Brain microvascular endothelial cell (primary cell): Measurements from ENCODE around the gene BRME1.
"Not testable (repeated sequence)": the region's sequence is repeated elsewhere in the genome, so short reads cannot be mapped to it uniquely, and the experiment has no call there.

Experiments
- DNase-seq: peaks from one replicate; pipeline ENCODE4 v3.0.0-alpha.2; 2020
- H3K27ac ChIP-seq: fragments of 250-450 bp; sonication (Bioruptor Pico); 2 replicates; pipeline ENCODE4 v1.5.1; 2020; ENCODE audit warnings: mild to moderate bottlenecking, moderate library complexity
- H3K27me3 ChIP-seq: fragments of 250-450 bp; sonication (Bioruptor Pico); replicated peaks from 2 replicates; pipeline ENCODE4 v1.5.1; 2020; ENCODE audit warnings: mild to moderate bottlenecking
- H3K36me3 ChIP-seq: fragments of 250-450 bp; sonication (Bioruptor Pico); replicated peaks from 2 replicates; pipeline ENCODE4 v1.5.1; 2020; ENCODE audit warnings: mild to moderate bottlenecking
- H3K4me3 ChIP-seq: 2 replicates; pipeline ENCODE4 v1.5.1; 2011; ENCODE audit warnings: low read depth, mild to moderate bottlenecking, control low read depth, low read length, moderate library complexity
- in situ Hi-C: cut with HindIII; loops from 2 replicates; pipeline ENCODE4 v1.10.0; 2017; ENCODE audit warnings: low sequenced_read_pairs, low pct_ligation_motif_present
- TF ChIP-seq, protein P1 (sequence below): IDR thresholded peaks from 2 replicates; pipeline ENCODE4 v1.5.1; 2011; ENCODE audit warnings: low read depth, mild to moderate bottlenecking, moderate library complexity, low read length, control low read depth, inconsistent platforms; ENCODE audit errors: missing control alignments

BRME1 gene

DNA sequence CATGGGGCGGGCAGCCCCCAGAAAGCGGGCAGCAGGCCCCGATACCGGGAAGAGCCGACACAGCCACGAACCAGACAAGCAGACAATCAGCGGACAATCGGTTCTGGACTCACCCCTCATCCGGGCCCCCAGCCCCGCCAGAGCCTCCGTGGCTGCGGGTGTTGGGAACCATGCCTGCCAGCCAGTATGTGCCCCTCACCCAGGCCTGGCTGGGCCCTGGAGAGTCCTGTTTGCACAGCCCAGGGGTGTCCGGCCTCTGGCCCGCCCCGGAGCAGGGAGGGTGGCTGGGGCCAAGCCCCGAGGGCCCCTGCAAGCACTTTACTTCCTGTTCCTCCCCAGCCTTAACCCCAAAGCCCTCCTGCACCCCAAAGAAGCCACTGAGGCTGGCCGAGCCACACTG lies 24.5 kb upstream of the BRME1 start:
- TF ChIP-seq, protein P1, sequence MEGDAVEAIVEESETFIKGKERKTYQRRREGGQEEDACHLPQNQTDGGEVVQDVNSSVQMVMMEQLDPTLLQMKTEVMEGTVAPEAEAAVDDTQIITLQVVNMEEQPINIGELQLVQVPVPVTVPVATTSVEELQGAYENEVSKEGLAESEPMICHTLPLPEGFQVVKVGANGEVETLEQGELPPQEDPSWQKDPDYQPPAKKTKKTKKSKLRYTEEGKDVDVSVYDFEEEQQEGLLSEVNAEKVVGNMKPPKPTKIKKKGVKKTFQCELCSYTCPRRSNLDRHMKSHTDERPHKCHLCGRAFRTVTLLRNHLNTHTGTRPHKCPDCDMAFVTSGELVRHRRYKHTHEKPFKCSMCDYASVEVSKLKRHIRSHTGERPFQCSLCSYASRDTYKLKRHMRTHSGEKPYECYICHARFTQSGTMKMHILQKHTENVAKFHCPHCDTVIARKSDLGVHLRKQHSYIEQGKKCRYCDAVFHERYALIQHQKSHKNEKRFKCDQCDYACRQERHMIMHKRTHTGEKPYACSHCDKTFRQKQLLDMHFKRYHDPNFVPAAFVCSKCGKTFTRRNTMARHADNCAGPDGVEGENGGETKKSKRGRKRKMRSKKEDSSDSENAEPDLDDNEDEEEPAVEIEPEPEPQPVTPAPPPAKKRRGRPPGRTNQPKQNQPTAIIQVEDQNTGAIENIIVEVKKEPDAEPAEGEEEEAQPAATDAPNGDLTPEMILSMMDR = no peak
- H3K4me3 ChIP-seq = no peak overlapping the region

DNA sequence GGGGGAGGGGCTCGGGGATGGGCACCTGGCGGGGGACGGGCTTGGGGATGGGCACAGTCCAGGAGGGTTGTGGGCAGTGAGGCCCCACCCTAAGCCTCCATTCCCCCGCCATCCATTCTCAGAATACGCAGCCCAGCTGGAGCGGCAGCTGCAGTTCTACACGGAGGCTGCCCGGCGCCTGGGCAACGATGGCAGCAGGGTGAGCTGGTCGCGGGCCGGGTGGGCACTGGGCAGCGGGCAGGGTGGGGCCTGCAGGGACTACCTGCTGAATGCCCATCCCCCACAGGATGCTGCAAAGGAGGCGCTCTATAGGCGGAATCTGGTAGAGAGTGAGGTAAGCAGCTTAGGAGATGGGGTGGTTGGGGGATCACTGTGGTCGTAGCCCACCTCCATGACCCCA lies 24.0 kb upstream of the BRME1 start:
- Histone ChIP-seq H3K27ac (no peak overlapping the region), H3K27me3 (no peaks in the 10 kb centered on the region), H3K4me3 (no peak overlapping the region), H3K36me3 (peaks cover 4% of the 10 kb centered on the region)
- TF ChIP-seq, protein P1 = no peak
- DNase-seq = no peak
- in situ Hi-C loops = no loop called here

More for the DNA sequence above, 24.5 kb upstream of the BRME1 start:
- no peak for DNase-seq
- Histone ChIP-seq H3K36me3 (peaks cover 2% of the 10 kb centered on the region), H3K27ac (no peak overlapping the region), H3K27me3 (no peaks in the 10 kb centered on the region)
- in situ Hi-C loops = no loop called here

DNA sequence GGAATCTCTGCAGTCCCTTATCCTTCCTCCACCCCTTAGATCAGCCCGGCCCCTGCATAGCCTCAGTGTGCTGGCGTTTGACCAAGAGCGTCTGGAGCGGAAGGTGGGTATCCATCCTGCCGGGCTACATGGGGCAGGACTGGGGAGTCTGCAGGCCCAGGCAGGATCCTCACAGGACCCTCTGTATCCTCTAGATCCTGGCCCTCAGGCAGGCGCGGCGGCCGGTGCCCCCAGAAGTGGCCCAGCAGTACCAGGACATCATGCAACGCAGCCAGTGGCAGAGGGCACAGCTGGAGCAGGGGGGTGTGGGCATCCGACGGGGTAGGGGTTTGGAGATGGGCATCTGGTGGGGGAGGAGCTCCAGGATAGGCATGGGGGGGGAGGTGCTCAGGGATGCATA lies 23.4 kb upstream of the BRME1 start:
- H3K27ac ChIP-seq = no peak overlapping the region
- in situ Hi-C loops = no loop called here
- TF ChIP-seq, protein P1 = no peak
- H3K36me3 ChIP-seq = peaks cover 8% of the 10 kb centered on the region
- no peak for DNase-seq
- H3K27me3 ChIP-seq = no peaks in the 10 kb centered on the region
- H3K4me3 ChIP-seq = no peak overlapping the region

DNA sequence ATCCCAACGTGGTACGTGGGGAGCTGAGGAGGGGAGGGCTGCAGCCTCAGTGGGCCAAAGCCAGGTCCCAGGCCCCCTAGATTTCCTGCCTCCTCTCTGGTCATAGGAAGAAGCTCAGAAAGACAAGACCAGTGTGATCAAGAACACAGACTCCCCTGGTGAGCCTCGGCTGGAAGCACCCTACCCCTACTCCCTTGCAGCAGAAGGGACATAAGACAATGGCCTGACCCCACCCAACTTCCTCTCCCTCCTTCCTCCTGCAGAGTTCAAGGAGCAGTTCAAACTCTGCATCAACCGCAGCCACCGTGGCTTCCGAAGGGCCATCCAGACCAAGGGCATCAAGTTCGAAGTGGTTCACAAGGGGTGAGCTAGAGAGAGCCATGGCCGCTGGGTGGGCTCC lies 20.8 kb upstream of the BRME1 start:
- H3K4me3 ChIP-seq = no peak overlapping the region
- H3K27me3 ChIP-seq = no peaks in the 10 kb centered on the region
- peaks cover 25% of the 10 kb centered on the region for H3K36me3 ChIP-seq
- DNase-seq = no peak
- TF ChIP-seq, protein P1 = no peak
- in situ Hi-C loops = no loop called here
- no peak overlapping the region for H3K27ac ChIP-seq

DNA sequence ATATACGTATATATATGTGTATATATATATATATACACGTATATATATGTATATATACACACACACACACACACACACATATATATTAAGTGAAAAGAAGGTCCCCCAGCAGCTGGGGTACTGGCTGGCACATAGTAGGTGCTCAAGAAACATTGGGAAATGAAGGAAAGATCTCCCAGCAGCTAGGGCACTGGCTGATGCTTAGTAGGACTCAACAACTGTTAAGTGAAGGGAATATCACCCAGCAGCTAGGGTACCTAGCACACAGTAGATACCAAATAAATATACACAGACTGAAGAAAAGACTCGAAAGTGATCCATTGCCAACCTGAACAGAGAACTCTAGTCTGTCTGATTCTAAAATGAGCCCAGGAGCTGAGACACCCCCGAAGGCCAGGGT lies 20.1 kb upstream of the BRME1 start:
- Histone ChIP-seq H3K36me3 (peaks cover 32% of the 10 kb centered on the region), H3K27me3 (no peaks in the 10 kb centered on the region), H3K27ac (no peak overlapping the region), H3K4me3 (no peak overlapping the region)
- DNase-seq = no peak
- in situ Hi-C loops = no loop called here
- TF ChIP-seq, protein P1 = no peak

DNA sequence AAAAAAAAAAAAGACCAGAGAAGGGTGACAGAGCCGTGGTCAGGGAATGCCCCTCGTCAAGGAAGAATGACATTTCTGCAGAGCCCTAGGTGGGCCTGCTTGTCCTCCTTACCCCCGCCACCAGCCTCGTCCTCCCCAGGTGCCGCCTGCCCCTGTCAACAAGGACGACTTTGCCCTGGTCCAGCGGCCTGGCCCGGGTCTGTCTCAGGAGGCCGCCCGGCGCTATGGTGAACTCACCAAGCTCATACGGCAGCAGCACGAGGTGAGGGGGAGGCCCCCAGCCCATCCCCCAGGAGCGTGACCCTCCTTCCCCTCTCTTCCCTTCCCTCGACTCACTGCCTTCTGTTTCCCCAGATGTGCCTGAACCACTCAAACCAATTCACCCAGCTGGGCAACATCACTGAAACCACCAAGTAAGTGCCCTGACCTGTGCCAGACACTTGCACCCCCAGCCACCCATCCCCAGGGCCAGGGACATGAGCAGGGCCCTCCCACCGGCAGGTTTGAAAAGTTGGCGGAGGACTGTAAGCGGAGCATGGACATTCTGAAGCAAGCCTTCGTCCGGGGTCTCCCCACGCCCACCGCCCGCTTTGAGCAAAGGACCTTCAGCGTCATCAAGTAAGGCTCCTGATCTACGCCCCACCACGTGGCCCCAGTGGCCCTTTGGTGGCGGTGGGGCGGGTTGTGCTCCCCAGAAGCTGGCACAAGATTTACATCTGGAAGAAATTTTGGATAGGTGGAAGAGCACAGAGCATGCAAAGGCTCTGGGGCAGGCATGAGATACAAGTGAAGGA lies 17.5 kb upstream of the BRME1 start:
- Histone ChIP-seq H3K36me3 (peaks cover 50% of the 10 kb centered on the region), H3K4me3 (no peak overlapping the region)
- in situ Hi-C loops = no loop called here

DNA sequence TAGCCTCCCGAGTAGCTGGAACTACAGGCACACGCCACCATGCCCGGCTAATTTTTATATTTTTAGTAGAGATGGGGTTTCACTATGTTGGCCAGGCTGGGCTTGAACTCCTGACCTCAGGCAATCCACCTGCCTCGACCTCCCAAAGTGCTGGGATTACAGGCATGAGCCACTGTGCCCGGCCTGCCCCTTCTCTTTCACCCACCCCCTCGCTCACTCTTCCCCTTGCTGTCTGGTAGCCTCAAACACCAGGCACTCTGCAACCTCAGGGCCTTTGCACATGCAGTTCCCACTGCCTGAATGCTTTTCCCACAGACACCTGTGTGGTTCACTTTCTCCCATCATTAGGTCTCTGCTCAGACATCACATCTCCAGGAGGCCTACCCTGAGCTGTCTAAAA lies 16.2 kb upstream of the BRME1 start:
- H3K27me3 ChIP-seq, DNase-seq, H3K4me3 ChIP-seq, in situ Hi-C loops, H3K27ac ChIP-seq: not testable (repeated sequence)
- H3K36me3 ChIP-seq = peaks cover 51% of the 10 kb centered on the region

More for the DNA sequence above, 17.5 kb upstream of the BRME1 start:
- no peaks in the 10 kb centered on the region for H3K27me3 ChIP-seq
- DNase-seq = no peak
- H3K27ac ChIP-seq = no peak overlapping the region
- TF ChIP-seq, protein P1 = no peak
